Stimulated activated CD4-positive, alpha-beta T cell treated with anti-CD3 and anti-CD28 coated beads, Interleukin-1b, Interleukin-23, amount 100 ng/mL, for 1 hour (primary cell): ENCODE data around the gene KAT2B.
A peak's percentile ranks its signal among the peaks of the same experiment; 100 is the strongest.

Experiments
- DNase-seq, 2 donors: peaks; one replicate each; pipeline ENCODE4 v3.0.0-alpha.2; 2020; ENCODE audit warnings: low read depth in 2 of 2

Gene KAT2B

GRCh38 chr3:20142517-20142916 lies 102.3 kb downstream of the KAT2B start:
- no peak for DNase-seq

- DNase-seq = no peak
Measured at GRCh38 chr3:20143519-20143918, 103.3 kb downstream of the KAT2B start.

GRCh38 chr3:20145874-20146273 lies 105.6 kb downstream of the KAT2B start:
- DNase-seq = no peak

- DNase-seq = no peak
Measured at GRCh38 chr3:20146301-20146700, 106.1 kb downstream of the KAT2B start.

- no peak for DNase-seq
Measured at GRCh38 chr3:20147361-20147760, 107.1 kb downstream of the KAT2B start.

GRCh38 chr3:20148466-20148865 lies 108.2 kb downstream of the KAT2B start:
- no peak for DNase-seq

GRCh38 chr3:20154078-20154477 lies 113.8 kb downstream of the KAT2B start:
- no peak for DNase-seq

GRCh38 chr3:20154928-20155327 lies 114.7 kb downstream of the KAT2B start:
- no peak for DNase-seq

- no peak for DNase-seq
Measured at GRCh38 chr3:20160230-20160629, 120.0 kb downstream of the KAT2B start.

GRCh38 chr3:20161714-20162113 lies 121.5 kb downstream of the KAT2B start:
- DNase-seq = no peak

- DNase-seq = no peak
Measured at GRCh38 chr3:20173844-20174410, 133.7 kb downstream of the KAT2B start.

GRCh38 chr3:20181276-20181675 lies 141.0 kb downstream of the KAT2B start:
- no peak for DNase-seq

GRCh38 chr3:20182206-20182605 lies 142.0 kb downstream of the KAT2B start:
- no peak for DNase-seq

GRCh38 chr3:20185331-20185678 lies 145.1 kb downstream of the KAT2B start:
- no peak for DNase-seq

GRCh38 chr3:20185679-20186599 lies 145.7 kb downstream of the KAT2B start, which contains the start of gene SGO1:
SGO1 (minus strand) TSS chr3:20186206; CDS start chr3:20184027, 2,179 bp downstream.
- peak; percentile 96 to 98 for DNase-seq

- DNase-seq = no peak
Measured at GRCh38 chr3:20186600-20187004, 146.4 kb downstream of the KAT2B start.

GRCh38 chr3:20190991-20191390 lies 150.7 kb downstream of the KAT2B start:
- no peak for DNase-seq

- DNase-seq = no peak
Measured at GRCh38 chr3:20194793-20195460, 154.7 kb downstream of the KAT2B start.

GRCh38 chr3:20197775-20198174 lies 157.5 kb downstream of the KAT2B start:
- DNase-seq = no peak

- DNase-seq = no peak
Measured at GRCh38 chr3:20201143-20201542, 160.9 kb downstream of the KAT2B start.
